Cardiac muscle cell (in vitro differentiated cells and primary cell): Measurements from ENCODE around the gene HELZ2. TPM values are rescaled to one million over a fixed set of nuclear protein-coding genes. Genes with fewer than 3 reads are reported as not detected.

Source experiments
- DNase-seq, 2 donors: peaks; one replicate each; pipeline versions ENCODE4 v3.0.0 to v3.0.0-alpha.2; 2010 to 2017; ENCODE audit warnings: low read depth in 1 of 2, low spot score in 1 of 2
- H3K27ac ChIP-seq: fragments of 200-600 bp; sonication (generic); 2 replicates; pipeline ENCODE4 v1.5.1; 2016
- H3K27me3 ChIP-seq: fragments of 200-600 bp; sonication (generic); 2 replicates; pipeline ENCODE4 v1.6.0; 2016; ENCODE audit warnings: control low read depth
- H3K36me3 ChIP-seq: fragments of 200-600 bp; sonication (generic); 2 replicates; pipeline ENCODE4 v1.5.1; 2016; ENCODE audit warnings: control low read depth
- H3K4me1 ChIP-seq: fragments of 200-600 bp; sonication (generic); 2 replicates; pipeline ENCODE4 v1.8.1; 2017; ENCODE audit warnings: low read depth, mild to moderate bottlenecking, mixed run types
- H3K4me3 ChIP-seq: fragments of 200-600 bp; sonication (generic); 2 replicates; pipeline ENCODE4 v1.5.1; 2016; ENCODE audit warnings: mild to moderate bottlenecking
- H3K9me3 ChIP-seq: fragments of 200-600 bp; sonication (generic); 2 replicates; pipeline ENCODE4 v1.5.1; 2017; ENCODE audit warnings: low read depth, mild to moderate bottlenecking, control low read depth
- polyA plus RNA-seq: library from polyadenylated mRNA; unstranded; fragments of >200 nt; fragmentation: Nextera tagmentation; extraction: Ambion mirVana; gene quantifications from 2 replicates; pipeline ENCODE4 v1.2.1, GENCODE V29; 2016
- total RNA-seq: library from RNA; depleted of rRNA; stranded (reverse); fragments of >200 nt; gene quantifications from 2 replicates; pipeline ENCODE4 v1.2.3, GENCODE V29; 2016
- TF ChIP-seq, protein P1 (sequence below): IDR thresholded peaks from 2 replicates; pipeline ENCODE4 v1.5.1; 2012; ENCODE audit warnings: low read depth, mild to moderate bottlenecking, low read length

The HELZ2 gene
- total and polyA plus RNA-seq, 2 experiments from 2014 or later: 1.7 to 14.3 TPM

- Histone ChIP-seq H3K4me3 (no peak overlapping the region), H3K36me3 (no peaks in the 10 kb centered on the region), H3K4me1 (peaks cover 11% of the 10 kb centered on the region), H3K9me3 (no peaks in the 10 kb centered on the region), H3K27me3 (no peaks in the 10 kb centered on the region), H3K27ac (no peak overlapping the region)
- TF ChIP-seq, protein P1, sequence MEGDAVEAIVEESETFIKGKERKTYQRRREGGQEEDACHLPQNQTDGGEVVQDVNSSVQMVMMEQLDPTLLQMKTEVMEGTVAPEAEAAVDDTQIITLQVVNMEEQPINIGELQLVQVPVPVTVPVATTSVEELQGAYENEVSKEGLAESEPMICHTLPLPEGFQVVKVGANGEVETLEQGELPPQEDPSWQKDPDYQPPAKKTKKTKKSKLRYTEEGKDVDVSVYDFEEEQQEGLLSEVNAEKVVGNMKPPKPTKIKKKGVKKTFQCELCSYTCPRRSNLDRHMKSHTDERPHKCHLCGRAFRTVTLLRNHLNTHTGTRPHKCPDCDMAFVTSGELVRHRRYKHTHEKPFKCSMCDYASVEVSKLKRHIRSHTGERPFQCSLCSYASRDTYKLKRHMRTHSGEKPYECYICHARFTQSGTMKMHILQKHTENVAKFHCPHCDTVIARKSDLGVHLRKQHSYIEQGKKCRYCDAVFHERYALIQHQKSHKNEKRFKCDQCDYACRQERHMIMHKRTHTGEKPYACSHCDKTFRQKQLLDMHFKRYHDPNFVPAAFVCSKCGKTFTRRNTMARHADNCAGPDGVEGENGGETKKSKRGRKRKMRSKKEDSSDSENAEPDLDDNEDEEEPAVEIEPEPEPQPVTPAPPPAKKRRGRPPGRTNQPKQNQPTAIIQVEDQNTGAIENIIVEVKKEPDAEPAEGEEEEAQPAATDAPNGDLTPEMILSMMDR: no peak
- DNase-seq: no peak
Observed at GRCh38 chr20:63531686-63532448, 42.2 kb downstream of the HELZ2 start.

- Histone ChIP-seq H3K4me3 (no peak overlapping the region), H3K36me3 (no peaks in the 10 kb centered on the region), H3K27ac (no peak overlapping the region), H3K27me3 (no peaks in the 10 kb centered on the region), H3K4me1 (peaks cover 11% of the 10 kb centered on the region), H3K9me3 (no peaks in the 10 kb centered on the region)
- TF ChIP-seq, protein P1: no peak
- no peak for DNase-seq
Observed at GRCh38 chr20:63530788-63531160, 43.3 kb downstream of the HELZ2 start.

GRCh38 chr20:63529861-63530787 is 43.9 kb downstream of the HELZ2 start:
- Histone ChIP-seq H3K9me3 (no peaks in the 10 kb centered on the region), H3K36me3 (no peaks in the 10 kb centered on the region), H3K27me3 (no peaks in the 10 kb centered on the region), H3K4me3 (no peak overlapping the region), H3K4me1 (peaks cover 11% of the 10 kb centered on the region), H3K27ac (no peak overlapping the region)
- TF ChIP-seq, protein P1: no peak
- DNase-seq: no peak

DNA sequence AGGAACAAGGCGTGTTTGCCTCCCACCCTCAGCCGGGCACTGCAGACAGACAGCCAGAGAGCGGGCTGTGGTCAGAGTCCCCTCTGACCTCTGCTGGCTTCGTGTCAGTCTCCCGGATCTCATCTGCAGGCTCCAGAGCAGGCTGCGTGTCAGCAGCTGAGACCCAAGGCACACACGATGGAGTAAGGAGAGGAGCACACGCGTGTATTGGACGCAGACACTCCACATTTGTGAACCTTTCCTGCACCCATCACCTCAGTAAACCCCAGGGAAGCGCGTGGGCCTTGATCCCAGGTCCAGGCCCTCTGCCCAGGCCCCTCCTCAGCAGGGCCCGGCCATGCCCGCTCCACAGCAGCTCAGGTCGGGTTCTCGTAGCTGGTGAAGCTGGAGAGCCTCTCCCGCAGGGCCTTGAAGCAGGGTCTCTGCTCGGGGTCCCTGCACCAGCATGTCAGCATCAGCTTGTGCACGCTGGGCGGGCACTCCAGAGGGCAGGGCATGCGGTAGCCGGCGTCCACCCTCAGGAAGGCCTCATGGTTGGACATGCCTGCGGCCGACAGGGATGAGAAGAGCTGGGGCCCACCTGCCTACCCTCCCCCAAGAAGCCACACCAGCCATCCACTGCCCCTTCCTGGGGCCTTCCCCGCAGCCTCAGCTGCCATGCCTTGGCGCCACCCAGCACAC is 44.7 kb downstream of the HELZ2 start:
- Histone ChIP-seq H3K4me3 (no peak overlapping the region), H3K27me3 (no peaks in the 10 kb centered on the region), H3K4me1 (peaks cover 9% of the 10 kb centered on the region), H3K36me3 (no peaks in the 10 kb centered on the region), H3K9me3 (no peaks in the 10 kb centered on the region), H3K27ac (no peak overlapping the region)
- TF ChIP-seq, protein P1: no peak
- DNase-seq: no peak

GRCh38 chr20:63527184-63527583 is 46.9 kb downstream of the HELZ2 start:
- DNase-seq: no peak

More at GRCh38 chr20:63527184-63527583, 46.9 kb downstream of the HELZ2 start:
- Histone ChIP-seq H3K36me3 (peaks cover 8% of the 10 kb centered on the region), H3K4me3 (no peak overlapping the region), H3K4me1 (peaks cover 2% of the 10 kb centered on the region), H3K27ac (no peak overlapping the region), H3K9me3 (no peaks in the 10 kb centered on the region), H3K27me3 (no peaks in the 10 kb centered on the region)
- TF ChIP-seq, protein P1: no peak
